SU-DHL-6 (cell line): ENCODE data around the gene ACE.

ENCODE experiments used
- EZH2phosphoT487 ChIP-seq: fragments of 200-600 bp; sonication (generic), shearing (Covaris generic); conservative IDR thresholded peaks from 2 replicates; pipeline ENCODE4 v1.6.1; 2018; ENCODE audit warnings: mild to moderate bottlenecking, antibody characterized with exemption, low read length, moderate library complexity, mixed read lengths
- TF ChIP-seq, protein P1 (sequence below): fragments of 200-600 bp; sonication (generic); IDR thresholded peaks from one replicate; pipeline ENCODE4 v1.5.1; 2017; ENCODE audit warnings: antibody characterized with exemption, mild to moderate bottlenecking, low read length, moderate library complexity; ENCODE audit not compliant: insufficient read depth, poor library complexity, severe bottlenecking

DNA sequence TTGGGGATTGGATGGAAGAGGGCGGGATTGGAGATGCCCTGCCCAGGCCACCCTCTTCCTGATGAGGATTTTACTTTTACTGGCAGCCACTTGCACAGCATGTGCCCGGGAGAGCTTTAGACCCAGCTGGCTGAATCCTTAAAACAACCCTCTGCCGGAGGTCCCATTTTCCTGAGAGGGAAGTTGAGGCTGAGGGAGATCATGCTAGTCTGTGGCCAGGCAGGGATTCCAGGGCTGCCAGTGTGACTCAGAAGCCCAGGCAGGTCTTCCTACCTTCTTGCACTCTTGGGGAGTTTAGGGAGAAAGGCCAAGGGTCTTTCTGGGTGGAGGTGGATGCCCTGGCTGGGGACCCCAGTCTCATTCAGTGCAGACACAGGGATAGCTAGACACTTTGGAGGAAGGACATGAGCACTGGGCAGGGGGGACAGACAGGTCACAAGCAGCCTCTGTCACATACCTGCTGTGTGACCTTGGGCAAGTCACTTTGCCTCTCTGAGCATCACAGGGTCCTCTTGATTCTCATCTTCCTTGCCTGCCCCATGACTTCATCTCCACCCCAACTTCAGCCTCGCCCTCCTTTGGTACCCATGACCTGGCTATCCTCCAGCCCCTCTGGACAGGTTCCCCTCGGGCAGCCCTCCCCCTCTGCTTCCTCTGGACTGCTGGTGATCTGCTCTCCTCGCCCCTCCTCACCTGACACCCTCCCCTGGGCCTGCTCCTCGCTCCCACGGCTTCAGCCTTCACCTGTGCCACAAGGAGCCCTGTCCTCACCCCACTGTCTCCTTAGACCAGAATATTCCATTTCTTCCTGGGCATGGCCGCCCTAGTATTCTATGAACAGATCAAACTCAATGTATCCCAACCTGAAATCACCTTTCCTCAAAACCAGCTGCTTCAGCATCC is 62.1 kb downstream of the ACE start:
- TF ChIP-seq, protein P1, sequence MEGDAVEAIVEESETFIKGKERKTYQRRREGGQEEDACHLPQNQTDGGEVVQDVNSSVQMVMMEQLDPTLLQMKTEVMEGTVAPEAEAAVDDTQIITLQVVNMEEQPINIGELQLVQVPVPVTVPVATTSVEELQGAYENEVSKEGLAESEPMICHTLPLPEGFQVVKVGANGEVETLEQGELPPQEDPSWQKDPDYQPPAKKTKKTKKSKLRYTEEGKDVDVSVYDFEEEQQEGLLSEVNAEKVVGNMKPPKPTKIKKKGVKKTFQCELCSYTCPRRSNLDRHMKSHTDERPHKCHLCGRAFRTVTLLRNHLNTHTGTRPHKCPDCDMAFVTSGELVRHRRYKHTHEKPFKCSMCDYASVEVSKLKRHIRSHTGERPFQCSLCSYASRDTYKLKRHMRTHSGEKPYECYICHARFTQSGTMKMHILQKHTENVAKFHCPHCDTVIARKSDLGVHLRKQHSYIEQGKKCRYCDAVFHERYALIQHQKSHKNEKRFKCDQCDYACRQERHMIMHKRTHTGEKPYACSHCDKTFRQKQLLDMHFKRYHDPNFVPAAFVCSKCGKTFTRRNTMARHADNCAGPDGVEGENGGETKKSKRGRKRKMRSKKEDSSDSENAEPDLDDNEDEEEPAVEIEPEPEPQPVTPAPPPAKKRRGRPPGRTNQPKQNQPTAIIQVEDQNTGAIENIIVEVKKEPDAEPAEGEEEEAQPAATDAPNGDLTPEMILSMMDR: no peak
- no peak for TF ChIP-seq EZH2phosphoT487
